Measurements from ENCODE around the gene SLC6A4. TPM values are rescaled to one million over a fixed set of nuclear protein-coding genes. Genes with fewer than 3 reads are reported as not detected.
"Not testable (repeated sequence)": the region's sequence is repeated elsewhere in the genome, so short reads cannot be mapped to it uniquely, and the experiment has no call there.

Gene SLC6A4
- total RNA-seq, 1 donor from 2014 or later: 0.03 TPM

DNA sequence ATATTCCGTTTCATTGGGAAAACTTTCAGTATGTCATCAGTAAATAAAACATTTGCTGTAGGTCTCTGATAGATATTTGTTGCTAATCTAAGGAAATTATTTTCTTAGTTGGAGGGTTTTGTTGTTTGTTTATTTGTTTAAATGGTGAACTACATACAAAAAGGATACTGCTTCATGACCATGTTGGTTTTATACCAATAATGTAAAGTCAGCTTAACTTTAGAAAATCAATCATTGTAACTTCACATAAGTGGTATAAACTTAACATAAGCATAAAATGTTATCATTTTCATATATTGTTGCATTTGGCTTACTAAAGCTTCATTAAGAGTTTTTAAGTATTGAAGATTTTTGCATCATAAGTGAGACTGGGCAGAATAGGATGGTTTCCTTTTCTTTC, 60.9 kb downstream of the SLC6A4 start:
- no peak for DNase-seq (ENCODE audit: low read depth)

DNA sequence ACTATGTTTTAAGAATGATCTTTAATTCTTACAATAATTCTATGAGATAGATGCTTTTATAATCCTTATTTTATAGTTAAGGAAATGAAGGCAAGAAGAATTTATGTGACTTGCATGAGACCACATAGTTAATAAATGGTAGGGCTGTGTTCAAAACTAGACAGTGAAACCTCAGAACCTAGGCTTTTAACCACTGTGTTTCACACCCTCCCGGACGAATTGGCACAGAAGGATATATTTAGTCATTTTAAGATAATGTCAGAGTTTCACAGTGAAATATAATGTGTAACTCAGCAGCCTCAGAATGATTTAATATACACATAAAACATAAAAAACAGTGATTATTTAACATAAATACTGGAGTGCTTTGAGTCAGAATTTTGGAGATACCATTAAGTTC, 61.8 kb downstream of the SLC6A4 start:
- no peak for DNase-seq (ENCODE audit: low read depth)

DNA sequence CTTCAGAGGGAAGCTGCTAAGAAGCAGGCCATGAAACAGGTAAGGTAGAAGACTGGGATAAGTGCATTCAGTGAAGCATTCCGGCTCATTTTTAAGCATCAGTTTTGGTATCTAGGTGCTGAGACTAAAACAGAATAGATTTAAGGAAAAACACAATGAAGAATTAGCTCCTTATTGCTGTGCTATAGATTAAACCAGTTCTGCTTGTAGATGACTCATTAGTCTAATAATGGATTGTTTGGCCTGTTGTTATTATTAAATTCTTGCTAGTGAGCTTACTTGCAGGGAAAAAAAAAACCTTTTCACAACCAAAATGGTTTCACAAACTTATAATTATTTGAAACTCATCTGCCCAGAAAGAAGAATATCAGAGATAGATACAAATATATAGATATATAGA, 62.9 kb downstream of the SLC6A4 start:
- DNase-seq (ENCODE audit: low read depth): no peak

DNA sequence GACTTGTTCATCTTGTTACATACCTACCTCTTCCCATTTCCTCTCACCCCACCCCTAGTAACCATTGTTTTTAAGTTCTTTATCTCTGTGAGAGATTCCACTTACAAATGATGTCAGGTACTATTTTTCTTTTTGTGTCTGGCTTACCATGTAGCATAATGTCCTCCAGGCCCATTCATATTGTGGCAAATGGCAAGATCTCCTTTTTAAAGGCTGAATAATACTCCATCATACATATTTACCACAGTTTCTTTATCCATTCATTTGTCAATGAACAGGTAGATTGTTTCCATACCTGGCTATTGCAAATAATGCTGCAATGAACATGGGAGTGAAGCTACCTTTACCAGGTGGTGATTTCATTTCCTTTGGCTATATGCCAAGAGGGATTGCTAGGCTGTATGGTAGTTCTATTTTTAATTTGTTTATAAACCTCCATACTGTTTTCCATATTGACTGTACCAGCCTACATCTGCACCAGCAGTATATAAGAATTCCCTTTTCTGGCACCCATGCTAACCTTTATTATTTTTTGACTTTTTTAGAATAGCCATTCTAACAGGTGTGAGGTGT, 65.0 kb downstream of the SLC6A4 start:
- no peak for DNase-seq (ENCODE audit: low read depth)

DNA sequence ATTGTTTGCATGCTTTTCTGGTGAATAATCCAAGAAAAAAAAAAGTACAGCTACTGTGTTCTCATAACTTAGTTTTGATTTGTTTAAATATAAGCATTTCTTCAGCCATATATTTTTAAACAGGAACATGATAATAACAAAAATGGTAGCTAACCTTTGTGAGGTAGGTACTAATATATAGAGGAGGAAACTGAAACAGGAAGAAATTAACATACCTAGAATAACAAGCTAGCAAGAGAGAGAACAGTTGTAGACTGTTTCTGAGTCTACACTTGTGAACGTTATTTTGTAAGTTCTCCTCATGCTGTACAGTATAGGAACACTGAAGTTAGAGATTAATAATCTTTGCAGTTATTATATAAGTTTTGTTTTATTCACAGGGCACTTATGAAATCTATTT, 69.5 kb downstream of the SLC6A4 start:
- no peak for DNase-seq (ENCODE audit: low read depth)

DNA sequence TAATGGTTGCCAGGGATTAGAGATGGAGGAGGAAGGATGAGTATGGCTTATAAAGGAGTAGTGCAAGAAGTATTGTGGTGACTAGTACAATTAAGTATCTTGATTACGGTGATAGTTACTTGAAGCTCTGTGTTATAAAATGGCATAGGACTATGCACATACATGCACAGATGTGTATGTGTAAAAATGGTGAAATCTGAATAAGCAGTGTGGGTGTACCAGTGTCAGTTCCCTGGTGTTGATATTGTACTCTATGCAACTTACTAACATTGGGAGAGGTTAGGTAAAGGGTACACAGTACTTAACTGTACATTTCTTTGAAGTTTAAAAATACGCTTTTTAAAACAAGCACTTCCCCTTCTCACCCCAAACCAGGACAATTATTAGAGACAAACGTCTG, 70.3 kb downstream of the SLC6A4 start:
- DNase-seq (ENCODE audit: low read depth): no peak

DNA sequence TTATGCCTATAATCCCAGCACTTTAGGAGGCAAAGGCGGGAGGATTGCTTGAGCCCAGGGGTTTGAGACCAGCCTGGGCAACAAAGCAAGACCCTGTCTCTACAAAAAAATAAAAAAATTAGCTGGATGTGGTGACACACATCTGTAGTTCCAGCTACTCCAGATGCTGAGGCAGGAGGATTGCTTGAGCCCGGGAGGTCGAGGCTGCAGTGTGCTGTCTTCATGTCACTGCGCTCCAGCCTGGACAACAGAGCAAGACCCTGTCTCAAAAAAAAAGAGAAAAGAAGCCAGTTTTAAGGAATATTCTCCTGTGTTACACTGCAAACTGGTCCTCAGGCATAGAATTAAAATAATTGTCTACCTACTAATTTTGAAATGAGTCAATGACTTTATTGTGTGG, 71.0 kb downstream of the SLC6A4 start:
- DNase-seq (ENCODE audit: low read depth): no peak

DNA sequence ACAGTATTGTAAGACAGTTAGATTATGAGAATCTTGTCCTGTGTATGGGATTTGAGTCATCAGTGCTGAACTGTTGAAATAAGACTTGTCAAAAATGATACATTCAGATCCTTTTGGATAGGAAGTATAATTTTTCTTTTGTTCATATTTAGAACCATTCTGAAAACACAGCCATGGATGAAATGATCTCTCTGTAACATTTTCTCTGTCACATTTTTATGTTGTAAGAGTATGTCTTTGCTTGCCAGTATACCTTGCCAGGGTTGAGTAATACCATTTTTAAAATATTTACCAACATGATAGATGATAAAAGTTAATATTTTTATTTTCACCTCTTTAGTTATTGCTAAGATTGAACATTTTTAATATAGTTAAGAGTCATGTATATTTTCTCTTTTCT, 73.9 kb downstream of the SLC6A4 start:
- DNase-seq (ENCODE audit: low read depth): no peak

DNA sequence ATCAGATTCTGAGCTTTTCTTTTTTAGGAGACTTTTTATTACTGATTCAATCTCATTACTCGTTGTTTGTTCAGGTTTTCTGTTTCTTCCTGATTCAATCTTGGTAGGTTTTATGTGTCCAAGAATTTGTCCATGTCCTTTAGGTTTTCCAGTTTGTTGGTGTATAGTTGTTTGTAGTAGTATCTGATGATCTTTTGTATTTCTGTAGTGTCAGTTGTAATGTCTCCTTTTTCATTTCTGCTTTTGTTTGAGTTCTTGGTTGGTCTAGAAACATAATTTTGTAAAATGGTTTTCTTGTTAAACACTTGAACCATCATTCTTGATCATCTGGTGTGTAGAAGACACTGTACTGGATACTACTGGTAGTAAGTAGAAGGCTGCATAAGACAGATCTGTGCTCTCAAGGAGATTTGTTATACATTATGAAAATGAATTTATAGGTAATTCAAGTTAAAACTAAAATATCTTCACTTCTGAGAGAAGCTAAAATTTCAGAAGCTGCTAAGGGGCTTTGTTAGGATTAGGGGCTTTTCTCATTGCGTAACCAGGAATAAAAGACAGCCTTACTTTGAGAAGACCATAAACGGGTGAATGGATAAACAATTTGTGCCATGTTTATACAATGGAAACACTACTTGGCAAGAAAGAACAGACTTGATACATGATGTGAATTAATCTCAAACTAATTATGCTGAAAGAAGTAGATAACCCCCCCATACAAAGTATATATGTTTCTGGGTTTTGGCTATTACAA, 74.9 kb downstream of the SLC6A4 start:
- DNase-seq (ENCODE audit: low read depth): no peak

DNA sequence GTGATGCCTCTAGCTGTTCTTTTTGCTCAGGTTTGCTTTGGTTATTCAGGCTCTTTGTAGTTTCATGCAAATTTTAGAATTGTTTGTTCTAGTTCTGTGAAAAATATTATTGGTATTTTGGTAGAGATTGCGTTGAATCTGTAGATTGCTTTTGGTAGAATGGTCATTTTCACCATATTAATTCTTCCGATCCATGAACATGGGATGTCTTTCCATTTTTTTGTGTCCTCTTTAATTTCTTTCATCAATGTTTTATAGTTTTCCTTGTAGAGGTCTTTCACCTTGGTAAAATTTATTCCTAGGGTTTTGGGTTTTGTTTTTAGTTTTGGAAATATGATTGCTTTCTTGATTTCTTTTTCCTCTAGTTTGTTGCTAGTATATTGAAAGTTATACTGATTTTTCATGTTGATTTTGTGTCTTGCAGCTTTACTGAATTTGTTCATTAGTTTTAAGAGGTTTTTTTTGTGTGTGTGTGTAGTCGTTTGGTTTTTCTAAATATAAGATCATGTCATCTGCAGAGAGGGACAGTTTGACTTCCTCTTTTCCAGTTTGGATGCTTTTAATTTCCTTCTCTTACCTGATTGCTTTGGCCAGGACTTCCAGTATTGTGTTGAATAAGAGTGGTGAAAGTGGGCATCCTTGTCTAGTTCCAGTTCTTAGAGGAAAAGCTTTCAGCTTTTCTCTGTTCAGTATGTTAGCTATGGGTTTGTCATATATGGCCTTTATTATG, 76.4 kb downstream of the SLC6A4 start:
- DNase-seq (ENCODE audit: low read depth): no peak

DNA sequence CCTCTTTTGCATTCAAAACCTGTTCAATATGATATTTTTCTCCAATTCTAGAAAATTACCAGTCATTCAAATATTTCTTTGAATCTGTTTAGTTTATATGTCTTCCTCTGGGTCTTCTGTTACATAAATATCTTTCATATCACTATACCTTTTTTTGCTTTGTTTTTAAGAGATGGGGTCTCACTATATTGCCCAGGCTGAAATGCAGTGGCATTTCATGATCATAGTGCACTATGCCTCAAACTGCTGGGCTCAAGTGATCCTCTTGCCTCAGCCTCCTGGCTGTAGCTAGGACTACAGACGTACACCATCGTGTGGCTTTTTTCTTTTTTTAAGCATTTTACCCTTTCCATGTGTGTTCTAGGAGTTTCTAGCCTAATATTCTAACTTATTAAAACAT, 80.1 kb downstream of the SLC6A4 start:
- DNase-seq (ENCODE audit: low read depth): no peak

DNA sequence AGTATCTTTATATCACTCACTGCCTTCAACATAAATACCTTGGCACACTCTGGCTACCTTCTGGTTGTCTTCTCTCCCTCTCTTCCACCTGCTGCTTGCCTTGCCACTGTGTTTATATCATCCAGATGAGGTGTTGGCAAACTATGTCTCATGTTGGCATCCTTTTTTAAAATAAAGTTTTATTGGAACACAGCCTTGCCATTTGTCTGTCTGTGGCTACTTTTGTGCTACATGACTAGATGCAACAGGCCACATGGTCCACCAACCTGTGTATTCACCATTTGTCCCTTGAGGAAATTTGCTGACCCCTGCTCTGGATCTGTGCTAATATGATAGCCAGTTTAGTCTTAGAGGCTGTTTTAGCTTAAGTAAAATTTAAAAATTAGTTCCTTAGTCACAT, 82.0 kb downstream of the SLC6A4 start:
- peak; percentile 5 for DNase-seq (ENCODE audit: low read depth)

DNA sequence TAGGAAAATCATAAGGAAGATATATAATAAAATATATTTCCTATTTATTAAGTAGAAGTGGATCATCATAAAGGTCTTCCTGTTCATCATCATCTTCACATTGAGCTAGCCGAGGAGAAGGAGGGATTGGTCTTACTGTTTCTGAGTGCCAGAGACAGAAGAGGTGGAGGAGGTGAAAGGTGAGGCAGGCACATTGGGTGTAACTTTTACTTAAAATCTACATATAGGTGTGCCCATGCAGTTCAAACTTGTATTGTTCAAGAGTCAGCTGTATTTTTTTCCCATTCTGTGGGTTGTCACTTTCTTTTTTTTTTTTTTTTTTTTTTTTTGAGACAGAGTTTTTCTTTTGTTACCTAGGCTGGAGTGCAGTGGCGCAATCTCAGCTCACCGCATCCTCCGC, 84.0 kb downstream of the SLC6A4 start:
- DNase-seq (ENCODE audit: low read depth): no peak

DNA sequence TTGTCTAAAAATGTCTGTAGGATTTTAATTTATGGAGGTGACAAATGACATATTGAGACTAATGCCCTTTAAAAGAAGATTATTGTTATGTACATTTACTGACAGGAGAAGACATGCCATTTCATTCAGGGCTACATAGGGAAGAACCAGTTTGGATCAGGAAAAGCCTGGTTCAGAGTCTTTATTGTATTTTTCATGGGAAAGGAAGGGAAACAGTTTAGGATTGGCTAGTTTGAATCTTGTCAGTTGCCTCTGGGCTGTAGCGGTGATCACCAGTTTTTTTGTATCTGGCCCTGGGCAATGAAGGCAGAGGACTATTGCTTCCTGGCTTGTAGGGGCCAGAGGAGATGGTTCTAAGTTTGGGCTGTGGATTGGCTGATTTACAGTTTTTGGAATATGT, 87.1 kb downstream of the SLC6A4 start:
- DNase-seq (ENCODE audit: low read depth): no peak

DNA sequence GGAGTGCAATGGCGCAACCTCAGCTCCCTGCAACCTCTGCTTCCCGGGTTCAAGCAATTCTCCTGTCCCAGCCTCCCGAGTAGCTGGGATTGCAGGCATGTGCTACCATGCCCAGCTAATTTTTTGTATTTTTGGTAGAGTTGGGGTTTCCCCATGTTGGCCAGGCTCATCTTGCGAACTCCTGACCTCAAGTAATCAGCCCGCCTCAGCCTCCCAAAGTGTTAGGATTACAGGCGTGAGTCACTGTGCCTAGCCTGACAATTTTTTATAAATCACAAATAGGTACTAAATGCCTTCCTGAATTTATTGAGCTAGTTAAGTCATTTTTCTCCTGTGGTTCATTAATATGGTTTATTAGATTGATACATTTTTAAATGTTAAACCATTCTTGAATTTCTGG, 87.6 kb downstream of the SLC6A4 start:
- not testable (repeated sequence) for DNase-seq (ENCODE audit: low read depth)

Other genes starting within 250 kb of the SLC6A4 start
- gene NSRP1, start 118.9 kb downstream of the SLC6A4 start, total RNA-seq: 12.4 and 16.3 TPM in 2 replicates
- gene BLMH, start 56.2 kb upstream of the SLC6A4 start, total RNA-seq: 19.8 and 24.1 TPM in 2 replicates
- gene TMIGD1, start 98.4 kb upstream of the SLC6A4 start, total RNA-seq: not detected in 2 replicates
- 30.8 and 37.7 TPM in 2 replicates for gene CPD, start 143.2 kb upstream of the SLC6A4 start, total RNA-seq
- 16.6 and 20.5 TPM in 2 replicates for gene GOSR1, start 241.7 kb upstream of the SLC6A4 start, total RNA-seq